ENCODE data around the gene GIGYF2. TPM values are rescaled to one million over a fixed set of nuclear protein-coding genes. Genes with fewer than 3 reads are reported as not detected.

The GIGYF2 gene
- total RNA-seq, 6 donors from 2014 or later, result 54.7 to 127 (median 70.8) TPM

DNA sequence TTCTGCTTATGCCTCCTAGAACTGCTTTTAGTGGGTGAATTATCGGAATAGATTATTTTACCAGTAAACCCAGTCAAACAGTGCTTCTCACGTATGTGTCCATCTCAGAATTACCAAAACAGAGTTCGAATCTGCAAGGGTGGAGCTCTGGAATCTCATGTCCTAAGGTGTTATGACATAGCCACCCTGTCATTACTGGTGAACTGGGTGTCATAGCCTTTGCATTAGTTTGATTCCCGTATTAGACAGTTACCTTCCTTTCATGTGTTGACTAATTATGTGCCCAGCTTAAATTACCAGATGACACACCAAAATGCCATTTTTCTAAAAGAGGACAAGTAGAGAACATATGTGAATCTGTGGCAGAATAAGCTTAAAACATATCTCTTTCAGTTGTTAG is 94.4 kb downstream of the GIGYF2 start:
- H3K27ac ChIP-seq, result no peak overlapping the region
- DNase-seq (no peak), ATAC-seq (ENCODE audit: low FRiP score in 2 of 2) (no peak)
- no peaks in the 10 kb centered on the region for H3K27me3 ChIP-seq
- no peak overlapping the region for H3K4me3 ChIP-seq
- H3K9me3 ChIP-seq, result no peaks in the 10 kb centered on the region
- H3K36me3 ChIP-seq, result peaks cover 35 to 97% (median 60%) of the 10 kb centered on the region in 4 donors
- no peaks in the 10 kb centered on the region for H3K4me1 ChIP-seq
- TF ChIP-seq CTCF (IDR thresholded peaks at IDR 0.05) (no peak), POLR2A (IDR thresholded peaks at IDR 0.05) (no peak), POLR2AphosphoS5 (IDR thresholded peaks at IDR 0.05) (no peak), EP300 (IDR thresholded peaks at IDR 0.05) (no peak)
- WGBS, 2 donors, result 96 to 99% methylated on average over 4 of the region's 4 CpGs

DNA sequence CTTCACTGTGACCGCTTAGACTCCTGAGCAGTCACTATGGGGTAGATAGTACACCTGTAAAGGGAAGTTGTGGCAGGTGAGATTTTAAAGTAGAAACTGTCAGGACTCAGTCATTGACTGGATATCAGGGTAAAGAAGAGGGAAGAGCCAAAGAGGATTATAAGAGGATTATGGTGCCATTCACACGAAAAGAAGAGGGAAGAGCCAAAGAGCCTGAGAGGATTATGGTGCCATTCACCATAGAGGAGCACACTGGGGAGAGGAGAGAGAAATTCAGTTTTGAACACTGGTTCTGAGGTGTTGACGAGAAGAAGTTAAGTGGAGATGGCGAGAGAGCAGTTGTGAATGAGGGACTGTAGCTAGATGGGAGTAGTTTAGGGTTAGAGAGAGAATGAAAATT is 96.1 kb downstream of the GIGYF2 start:
- WGBS, 2 donors, result 82 to 84% methylated on average over 4 of the region's 4 CpGs
- Histone ChIP-seq H3K27me3 (no peaks in the 10 kb centered on the region), H3K27ac (no peak overlapping the region), H3K36me3 (peaks cover 37 to 87% (median 59%) of the 10 kb centered on the region in 4 donors), H3K9me3 (no peaks in the 10 kb centered on the region), H3K4me1 (no peaks in the 10 kb centered on the region), H3K4me3 (no peak overlapping the region)
- ATAC-seq (ENCODE audit: low FRiP score in 2 of 2) (no peak), DNase-seq (no peak)
- TF ChIP-seq POLR2A (IDR thresholded peaks at IDR 0.05) (no peak), POLR2AphosphoS5 (IDR thresholded peaks at IDR 0.05) (no peak), CTCF (IDR thresholded peaks at IDR 0.05) (no peak), EP300 (IDR thresholded peaks at IDR 0.05) (no peak)

- peaks cover 34 to 73% (median 58%) of the 10 kb centered on the region in 4 donors for H3K36me3 ChIP-seq
- no peak for TF ChIP-seq POLR2A (IDR thresholded peaks at IDR 0.05)
- ATAC-seq (ENCODE audit: low FRiP score in 2 of 2) (no peak), DNase-seq (no peak)
- no peak overlapping the region for H3K4me3 ChIP-seq
- H3K27me3 ChIP-seq, result no peaks in the 10 kb centered on the region
- WGBS, 2 donors, result 90 to 96% methylated on average over 1 of the region's 1 CpG
- H3K9me3 ChIP-seq, result no peaks in the 10 kb centered on the region
- H3K4me1 ChIP-seq, result no peaks in the 10 kb centered on the region
- H3K27ac ChIP-seq, result no peak overlapping the region
Observed at GRCh38 chr2:232794981-232795380, 97.8 kb downstream of the GIGYF2 start.

- peaks cover 28 to 72% (median 49%) of the 10 kb centered on the region in 4 donors for H3K36me3 ChIP-seq
- H3K27me3 ChIP-seq, result no peaks in the 10 kb centered on the region
- no peak overlapping the region for H3K27ac ChIP-seq
- ATAC-seq (ENCODE audit: low FRiP score in 2 of 2) (no peak), DNase-seq (no peak)
- no peaks in the 10 kb centered on the region for H3K4me1 ChIP-seq
- no peak overlapping the region for H3K4me3 ChIP-seq
- WGBS, 2 donors, result 79 to 85% methylated on average over 1 of the region's 1 CpG
- H3K9me3 ChIP-seq, result no peaks in the 10 kb centered on the region
- TF ChIP-seq POLR2AphosphoS5 (IDR thresholded peaks at IDR 0.05) (no peak), EP300 (IDR thresholded peaks at IDR 0.05) (no peak), CTCF (IDR thresholded peaks at IDR 0.05) (no peak), POLR2A (IDR thresholded peaks at IDR 0.05) (no peak)
Observed at GRCh38 chr2:232795920-232796319, 98.8 kb downstream of the GIGYF2 start.

GRCh38 chr2:232798187-232798586 is 101.1 kb downstream of the GIGYF2 start:
- ATAC-seq (ENCODE audit: low FRiP score in 2 of 2) (no peak), DNase-seq (no peak)
- no peak overlapping the region for H3K27ac ChIP-seq
- H3K27me3 ChIP-seq, result no peaks in the 10 kb centered on the region
- H3K9me3 ChIP-seq, result peaks cover 0 to 5% (median 0%) of the 10 kb centered on the region in 4 donors
- peaks cover 11 to 64% (median 28%) of the 10 kb centered on the region in 4 donors for H3K36me3 ChIP-seq
- no peaks in the 10 kb centered on the region for H3K4me1 ChIP-seq
- TF ChIP-seq EP300 (IDR thresholded peaks at IDR 0.05), result no peak
- H3K4me3 ChIP-seq, result no peak overlapping the region

- Histone ChIP-seq H3K9me3 (peaks cover 0 to 5% (median 0%) of the 10 kb centered on the region in 4 donors), H3K27me3 (no peaks in the 10 kb centered on the region), H3K27ac (no peak overlapping the region), H3K4me1 (no peaks in the 10 kb centered on the region), H3K4me3 (no peak overlapping the region), H3K36me3 (peaks cover 8 to 49% (median 18%) of the 10 kb centered on the region in 4 donors)
- DNase-seq (no peak), ATAC-seq (ENCODE audit: low FRiP score in 2 of 2) (no peak)
- 75 to 92% methylated on average over 2 of the region's 2 CpGs for WGBS, 2 donors
- TF ChIP-seq EP300 (IDR thresholded peaks at IDR 0.05) (no peak), POLR2AphosphoS5 (IDR thresholded peaks at IDR 0.05) (no peak), POLR2A (IDR thresholded peaks at IDR 0.05) (no peak), CTCF (IDR thresholded peaks at IDR 0.05) (no peak)
Observed at GRCh38 chr2:232800166-232800565, 103.0 kb downstream of the GIGYF2 start.
